ENCODE measurements around the gene NR2F2. TPM values are rescaled to one million over a fixed set of nuclear protein-coding genes. Genes with fewer than 3 reads are reported as not detected.

The NR2F2 gene
- total RNA-seq, 4 donors from 2014 or later, result 11.3 to 29.5 (median 18.4) TPM

- TF ChIP-seq EP300 (IDR thresholded peaks at IDR 0.05; ENCODE audit: low read depth), result no peak
- TF ChIP-seq POLR2AphosphoS5 (IDR thresholded peaks at IDR 0.05), result no peak
- TF ChIP-seq CTCF (IDR thresholded peaks at IDR 0.05), result no peak
- no peak for TF ChIP-seq POLR2A (IDR thresholded peaks at IDR 0.05)
- Histone ChIP-seq H3K4me1 (peaks cover 0 to 7% (median 0%) of the 10 kb centered on the region in 4 donors), H3K4me3 (no peak overlapping the region), H3K27me3 (peaks cover 64% of the 10 kb centered on the region), H3K36me3 (no peaks in the 10 kb centered on the region), H3K27ac (peak overlapping the region in 2 of 4 donors; percentile 43 to 45), H3K9me3 (no peaks in the 10 kb centered on the region)
- intact Hi-C loops (cut with DNase I; ENCODE audit: low total_unique reads) (no loop called here), in situ Hi-C loops (cut with MboI; ENCODE audit: low pct_ligation_motif_present in 1 of 4, low pct_unique_long_range_greater_than_20kb in 1 of 4, low sequenced_read_pairs in 3 of 4) (loop anchor here in 1 of 4 donors (25.0 kb wide), 1 partner anchor 920 kb away; no protein-coding TSS in a partner anchor)
- WGBS, 2 donors (ENCODE audit: low coverage in 1 of 2), result 26 to 41% methylated on average over 2 of the region's 2 CpGs
- no peak for DNase-seq
These were observed 13.4 kb upstream of the NR2F2 start for GRCh38 chr15:96316953-96317629.

- H3K4me3 ChIP-seq, result no peak overlapping the region
- no peaks in the 10 kb centered on the region for H3K9me3 ChIP-seq
- peaks cover 0 to 27% (median 5%) of the 10 kb centered on the region in 4 donors for H3K4me1 ChIP-seq
- peaks cover 86% of the 10 kb centered on the region for H3K27me3 ChIP-seq
- 44 to 54% methylated on average over 1 to 2 of the region's 2 CpGs for WGBS, 2 donors (ENCODE audit: low coverage in 1 of 2)
- peak overlapping the region; percentile 5 to 27 (median 14) for H3K27ac ChIP-seq
- intact Hi-C loops (cut with DNase I; ENCODE audit: low total_unique reads), result loop anchor here (1.0 kb wide), 1 partner anchor 27 kb away; no protein-coding TSS in a partner anchor
- no peak for DNase-seq
- in situ Hi-C loops (cut with MboI; ENCODE audit: low pct_ligation_motif_present in 1 of 4, low pct_unique_long_range_greater_than_20kb in 1 of 4, low sequenced_read_pairs in 3 of 4), result loop anchor here in 2 of 4 donors (10.0 to 25.0 kb wide), 2 partner anchors 917 to 1055 kb away; no protein-coding TSS in a partner anchor
- TF ChIP-seq POLR2AphosphoS5 (IDR thresholded peaks at IDR 0.05) (no peak), CTCF (IDR thresholded peaks at IDR 0.05) (no peak), EP300 (IDR thresholded peaks at IDR 0.05; ENCODE audit: low read depth) (no peak), POLR2A (IDR thresholded peaks at IDR 0.05) (no peak)
- no peaks in the 10 kb centered on the region for H3K36me3 ChIP-seq
These were observed 10.4 kb upstream of the NR2F2 start for GRCh38 chr15:96320107-96320506.

GRCh38 chr15:96320703-96321638, 9.5 kb upstream of the NR2F2 start:
- H3K27ac ChIP-seq, result peak overlapping the region; percentile 81 to 91 (median 88)
- H3K4me1 ChIP-seq, result peaks cover 0 to 35% (median 7%) of the 10 kb centered on the region in 4 donors
- H3K36me3 ChIP-seq, result no peaks in the 10 kb centered on the region
- DNase-seq, result no peak
- intact Hi-C loops (cut with DNase I; ENCODE audit: low total_unique reads), result loop anchor here (1.0 kb wide), 1 partner anchor 26 kb away; no protein-coding TSS in a partner anchor
- H3K9me3 ChIP-seq, result no peaks in the 10 kb centered on the region
- WGBS, 2 donors (ENCODE audit: low coverage in 1 of 2), result 22 to 24% methylated on average over 15 to 28 of the region's 28 CpGs
- H3K4me3 ChIP-seq, result peak overlapping the region; percentile 22 to 48 (median 34)
- TF ChIP-seq POLR2A (IDR thresholded peaks at IDR 0.05) (no peak), CTCF (IDR thresholded peaks at IDR 0.05) (no peak), EP300 (IDR thresholded peaks at IDR 0.05; ENCODE audit: low read depth) (no peak), POLR2AphosphoS5 (IDR thresholded peaks at IDR 0.05) (no peak)
- in situ Hi-C loops (cut with MboI; ENCODE audit: low pct_ligation_motif_present in 1 of 4, low pct_unique_long_range_greater_than_20kb in 1 of 4, low sequenced_read_pairs in 3 of 4), result loop anchor here in 2 of 4 donors (10.0 to 25.0 kb wide), 2 partner anchors 916 to 1056 kb away; no protein-coding TSS in a partner anchor
- peaks cover 89% of the 10 kb centered on the region for H3K27me3 ChIP-seq

Data from transverse colon (tissue), 4 donors.